GM12873 (cell line): Measurements from ENCODE around the gene SCYL2.

Experiments
- CTCF ChIP-seq: IDR thresholded peaks from 2 replicates; pipeline ENCODE4 v1.5.1; 2012; ENCODE audit warnings: low read depth, mild to moderate bottlenecking, moderate library complexity, low read length, control low read depth; ENCODE audit not compliant: insufficient read depth; ENCODE audit errors: missing control alignments

Gene SCYL2

GRCh38 chr12:100289038-100289437, 22.1 kb downstream of the SCYL2 start:
- TF ChIP-seq CTCF = no peak

GRCh38 chr12:100290016-100290415, 23.0 kb downstream of the SCYL2 start:
- no peak for TF ChIP-seq CTCF

- no peak for TF ChIP-seq CTCF
Observed at GRCh38 chr12:100293017-100293416, 26.0 kb downstream of the SCYL2 start.

GRCh38 chr12:100295764-100296555, 29.0 kb downstream of the SCYL2 start:
- TF ChIP-seq CTCF = no peak

- no peak for TF ChIP-seq CTCF
Observed at GRCh38 chr12:100302081-100302480, 35.1 kb downstream of the SCYL2 start.

- TF ChIP-seq CTCF = no peak
Observed at GRCh38 chr12:100303831-100304230, 36.9 kb downstream of the SCYL2 start.

GRCh38 chr12:100311317-100311716, 44.3 kb downstream of the SCYL2 start:
- no peak for TF ChIP-seq CTCF
